DMS79 (cell line): ENCODE measurements around the gene ZNF619.

Experiments used
- DNase-seq: peaks from one replicate; lab custom pipeline; 2025; lab: John Stamatoyannopoulos, UW

ZNF619 gene

GRCh38 chr3:40534283-40534682 lies 57.4 kb downstream of the ZNF619 start:
- no peak for DNase-seq
